ENCODE measurements around the gene PROCR.
"Not testable (repeated sequence)": the region's sequence is repeated elsewhere in the genome, so short reads cannot be mapped to it uniquely, and the experiment has no call there.

The PROCR gene

GRCh38 chr20:35193031-35193791 is 21.3 kb downstream of the PROCR start:
- DNase-seq (ENCODE audit: low spot score): not testable (repeated sequence)

GRCh38 chr20:35196313-35196712 is 24.4 kb downstream of the PROCR start:
- no peak for DNase-seq (ENCODE audit: low spot score)

- DNase-seq (ENCODE audit: low spot score): no peak
These were observed 27.9 kb downstream of the PROCR start for GRCh38 chr20:35199740-35200139.

GRCh38 chr20:35200267-35200666 is 28.4 kb downstream of the PROCR start:
- DNase-seq (ENCODE audit: low spot score): no peak

GRCh38 chr20:35201467-35201866 is 29.6 kb downstream of the PROCR start:
- not testable (repeated sequence) for DNase-seq (ENCODE audit: low spot score)

- DNase-seq (ENCODE audit: low spot score): no peak
These were observed 34.9 kb downstream of the PROCR start for GRCh38 chr20:35206802-35207201.

GRCh38 chr20:35207950-35208611 is 36.2 kb downstream of the PROCR start:
- DNase-seq (ENCODE audit: low spot score): peak; percentile 84

- no peak for DNase-seq (ENCODE audit: low spot score)
These were observed 43.4 kb downstream of the PROCR start for GRCh38 chr20:35215066-35215956.

- DNase-seq (ENCODE audit: low spot score): no peak
These were observed 44.7 kb downstream of the PROCR start for GRCh38 chr20:35216541-35216940.

- no peak for DNase-seq (ENCODE audit: low spot score)
These were observed 52.1 kb downstream of the PROCR start for GRCh38 chr20:35223941-35224340.

- no peak for DNase-seq (ENCODE audit: low spot score)
These were observed 52.7 kb downstream of the PROCR start for GRCh38 chr20:35224536-35224935.

GRCh38 chr20:35225319-35226125 is 53.6 kb downstream of the PROCR start:
- no peak for DNase-seq (ENCODE audit: low spot score)

GRCh38 chr20:35226126-35226883 is 54.4 kb downstream of the PROCR start, which contains the start of gene MMP24:
Gene MMP24 (plus strand): TSS chr20:35226690. CDS start chr20:35226739, 49 bp downstream.
- DNase-seq (ENCODE audit: low spot score): no peak

Measured in CD4-positive, alpha-beta T cell treated with Interleukin-2 at 100 ng/mL for 4 hours (primary cell).